Activated T-helper 2 cell treated with anti-CD3 and anti-CD28 coated beads, Interferon-gamma antibody, Interleukin-2, Interleukin-4, amounts not matched to agents 10 μg/mL and 5 μg/mL and 100 μg/mL, durations not matched to agents 14 hours and 24 hours and 36 hours (primary cell): Measurements from ENCODE around the gene SGMS1. TPM values are rescaled to one million over a fixed set of nuclear protein-coding genes. Genes with fewer than 3 reads are reported as not detected.
"Not testable (repeated sequence)": the region's sequence is repeated elsewhere in the genome, so short reads cannot be mapped to it uniquely, and the experiment has no call there.

Experiments
- DNase-seq: peaks from one replicate; pipeline ENCODE4 v3.0.0; 2021; ENCODE audit warnings: low spot score
- H3K27ac Mint-ChIP-seq: one replicate; pipeline ENCODE4 v1.8.0; 2021; ENCODE audit warnings: mixed read lengths
- H3K27me3 Mint-ChIP-seq: one replicate; pipeline ENCODE4 v1.8.0; 2021; ENCODE audit warnings: low read depth, mixed read lengths
- H3K36me3 Mint-ChIP-seq: one replicate; pipeline ENCODE4 v1.8.0; 2021; ENCODE audit warnings: low read depth, mixed read lengths
- H3K4me1 Mint-ChIP-seq: one replicate; pipeline ENCODE4 v1.8.0; 2021; ENCODE audit warnings: low read depth, mixed read lengths
- H3K4me3 Mint-ChIP-seq: one replicate; pipeline ENCODE4 v1.8.0; 2021; ENCODE audit warnings: low read depth, mild to moderate bottlenecking, moderate library complexity, mixed read lengths
- H3K9me3 Mint-ChIP-seq: one replicate; pipeline ENCODE4 v1.8.0; 2021; ENCODE audit warnings: mixed read lengths
- intact Hi-C: fragments of 100-400 bp; cut with micrococcal nuclease; formaldehyde crosslinking; loops from one replicate; pipeline ENCODE4 v1.15.1; 2023
- total RNA-seq: library from RNA; stranded (reverse); gene quantifications from 2 replicates; pipeline ENCODE4 v1.2.3, GENCODE V29; 2022

SGMS1 gene
- total RNA-seq, 1 donor from 2014 or later: 10.7 TPM

GRCh38 chr10:50286517-50286916 lies 337.2 kb downstream of the SGMS1 start:
- Mint-ChIP-seq H3K4me3 (no peak overlapping the region), H3K36me3 (no peaks in the 10 kb centered on the region), H3K4me1 (no peaks in the 10 kb centered on the region), H3K9me3 (no peaks in the 10 kb centered on the region), H3K27ac (no peak overlapping the region), H3K27me3 (peaks cover 43% of the 10 kb centered on the region)
- intact Hi-C loops: no loop called here
- no peak for DNase-seq

GRCh38 chr10:50281967-50282522 lies 341.7 kb downstream of the SGMS1 start:
- Mint-ChIP-seq H3K36me3 (no peaks in the 10 kb centered on the region), H3K27ac (no peak overlapping the region), H3K27me3 (peaks cover 63% of the 10 kb centered on the region), H3K4me3 (no peak overlapping the region), H3K9me3 (no peaks in the 10 kb centered on the region), H3K4me1 (no peaks in the 10 kb centered on the region)
- DNase-seq: no peak
- intact Hi-C loops: no loop called here

GRCh38 chr10:50281210-50281966 lies 342.4 kb downstream of the SGMS1 start:
- DNase-seq: no peak
- H3K4me3 Mint-ChIP-seq: no peak overlapping the region
- peaks cover 66% of the 10 kb centered on the region for H3K27me3 Mint-ChIP-seq
- intact Hi-C loops: no loop called here
- H3K27ac Mint-ChIP-seq: no peak overlapping the region
- H3K36me3 Mint-ChIP-seq: no peaks in the 10 kb centered on the region
- no peaks in the 10 kb centered on the region for H3K4me1 Mint-ChIP-seq
- no peaks in the 10 kb centered on the region for H3K9me3 Mint-ChIP-seq

GRCh38 chr10:50280049-50280841 lies 343.5 kb downstream of the SGMS1 start:
- Mint-ChIP-seq H3K27ac (no peak overlapping the region), H3K36me3 (no peaks in the 10 kb centered on the region), H3K9me3 (no peaks in the 10 kb centered on the region), H3K27me3 (peaks cover 70% of the 10 kb centered on the region), H3K4me1 (peaks cover 1% of the 10 kb centered on the region), H3K4me3 (no peak overlapping the region)
- intact Hi-C loops: no loop called here
- no peak for DNase-seq

GRCh38 chr10:50279489-50279888 lies 344.3 kb downstream of the SGMS1 start:
- Mint-ChIP-seq H3K36me3 (no peaks in the 10 kb centered on the region), H3K27ac (no peak overlapping the region), H3K9me3 (no peaks in the 10 kb centered on the region), H3K27me3 (peaks cover 72% of the 10 kb centered on the region), H3K4me3 (no peak overlapping the region), H3K4me1 (peaks cover 1% of the 10 kb centered on the region)
- intact Hi-C loops: loop anchor here (5.0 kb wide), 1 partner anchor 153 kb away; no protein-coding TSS in a partner anchor
- DNase-seq: no peak

GRCh38 chr10:50275650-50276235 lies 348.0 kb downstream of the SGMS1 start:
- DNase-seq: no peak
- Mint-ChIP-seq H3K4me1 (peaks cover 1% of the 10 kb centered on the region), H3K27me3 (peaks cover 53% of the 10 kb centered on the region), H3K9me3 (no peaks in the 10 kb centered on the region), H3K27ac (no peak overlapping the region), H3K4me3 (no peak overlapping the region), H3K36me3 (no peaks in the 10 kb centered on the region)
- intact Hi-C loops: loop anchor here (5.0 kb wide), 1 partner anchor 157 kb away; no protein-coding TSS in a partner anchor

- peaks cover 39% of the 10 kb centered on the region for H3K27me3 Mint-ChIP-seq
- H3K4me1 Mint-ChIP-seq: peaks cover 1% of the 10 kb centered on the region
- H3K4me3 Mint-ChIP-seq: no peak overlapping the region
- no peaks in the 10 kb centered on the region for H3K36me3 Mint-ChIP-seq
- H3K9me3 Mint-ChIP-seq: no peaks in the 10 kb centered on the region
- no peak for DNase-seq
- intact Hi-C loops: no loop called here
- no peak overlapping the region for H3K27ac Mint-ChIP-seq
These were observed 351.2 kb downstream of the SGMS1 start for GRCh38 chr10:50272531-50272930.

- peaks cover 1% of the 10 kb centered on the region for H3K4me1 Mint-ChIP-seq
- peaks cover 35% of the 10 kb centered on the region for H3K27me3 Mint-ChIP-seq
- intact Hi-C loops: no loop called here
- no peak for DNase-seq
- no peaks in the 10 kb centered on the region for H3K36me3 Mint-ChIP-seq
- no peaks in the 10 kb centered on the region for H3K9me3 Mint-ChIP-seq
- H3K27ac Mint-ChIP-seq: no peak overlapping the region
- H3K4me3 Mint-ChIP-seq: no peak overlapping the region
These were observed 352.0 kb downstream of the SGMS1 start for GRCh38 chr10:50271564-50272250.

- H3K27ac Mint-ChIP-seq, H3K4me1 Mint-ChIP-seq, DNase-seq, H3K9me3 Mint-ChIP-seq, H3K4me3 Mint-ChIP-seq, intact Hi-C loops, H3K36me3 Mint-ChIP-seq: not testable (repeated sequence)
- peaks cover 49% of the 10 kb centered on the region for H3K27me3 Mint-ChIP-seq
These were observed 355.9 kb downstream of the SGMS1 start for GRCh38 chr10:50267877-50268276.

- Mint-ChIP-seq H3K4me1 (peaks cover 27% of the 10 kb centered on the region), H3K27me3 (peaks cover 57% of the 10 kb centered on the region)
- not testable (repeated sequence) for H3K9me3 Mint-ChIP-seq, H3K27ac Mint-ChIP-seq, DNase-seq, H3K36me3 Mint-ChIP-seq, H3K4me3 Mint-ChIP-seq
- intact Hi-C loops: loop anchor here (5.0 kb wide), 1 partner anchor 250 kb away; no protein-coding TSS in a partner anchor
These were observed 361.1 kb downstream of the SGMS1 start for GRCh38 chr10:50262625-50263024.

GRCh38 chr10:50260791-50261281 lies 362.9 kb downstream of the SGMS1 start:
- peak; percentile 22 for DNase-seq
- no peak overlapping the region for H3K4me3 Mint-ChIP-seq
- H3K4me1 Mint-ChIP-seq: peaks cover 29% of the 10 kb centered on the region
- H3K9me3 Mint-ChIP-seq: no peaks in the 10 kb centered on the region
- H3K27ac Mint-ChIP-seq: no peak overlapping the region
- no peaks in the 10 kb centered on the region for H3K36me3 Mint-ChIP-seq
- intact Hi-C loops: loop anchor here (1.0 to 5.0 kb wide), 4 partner anchors 136 to 376 kb away; no protein-coding TSS in a partner anchor
- H3K27me3 Mint-ChIP-seq: peaks cover 60% of the 10 kb centered on the region
